NCI-H748 treated with DMSO at 0.1 percent for 48 hours (cell line): ENCODE measurements around the gene PPM1L.

Experiments
- DNase-seq: peaks from one replicate; lab custom pipeline; 2025; lab: John Stamatoyannopoulos, UW

Gene PPM1L

GRCh38 chr3:161042023-161042501 is 286.0 kb downstream of the PPM1L start:
- no peak for DNase-seq

- DNase-seq = no peak
Observed at GRCh38 chr3:161043336-161044035, 287.5 kb downstream of the PPM1L start.

- no peak for DNase-seq
Observed at GRCh38 chr3:161049683-161050248, 293.7 kb downstream of the PPM1L start.

GRCh38 chr3:161050935-161051334 is 294.9 kb downstream of the PPM1L start:
- DNase-seq = no peak

- DNase-seq = no peak
Observed at GRCh38 chr3:161051856-161052255, 295.8 kb downstream of the PPM1L start.

- no peak for DNase-seq
Observed at GRCh38 chr3:161054860-161055604, 299.0 kb downstream of the PPM1L start.

GRCh38 chr3:161064413-161064812 is 308.4 kb downstream of the PPM1L start:
- no peak for DNase-seq

GRCh38 chr3:161066930-161067329 is 310.9 kb downstream of the PPM1L start:
- no peak for DNase-seq

GRCh38 chr3:161067335-161067734 is 311.3 kb downstream of the PPM1L start:
- no peak for DNase-seq

GRCh38 chr3:161069511-161070251 is 313.6 kb downstream of the PPM1L start:
- no peak for DNase-seq

- no peak for DNase-seq
Observed at GRCh38 chr3:161070252-161070930, 314.4 kb downstream of the PPM1L start.

GRCh38 chr3:161070980-161071663 is 315.1 kb downstream of the PPM1L start:
- no peak for DNase-seq

- DNase-seq = no peak
Observed at GRCh38 chr3:161072211-161072621, 316.2 kb downstream of the PPM1L start.

GRCh38 chr3:161072751-161073150 is 316.7 kb downstream of the PPM1L start:
- no peak for DNase-seq

- DNase-seq = no peak
Observed at GRCh38 chr3:161073181-161073580, 317.1 kb downstream of the PPM1L start.

GRCh38 chr3:161081633-161082032 is 325.6 kb downstream of the PPM1L start:
- DNase-seq = no peak

- DNase-seq = no peak
Observed at GRCh38 chr3:161082063-161082462, 326.0 kb downstream of the PPM1L start.

GRCh38 chr3:161083131-161083530 is 327.1 kb downstream of the PPM1L start:
- DNase-seq = no peak

GRCh38 chr3:161084277-161084676 is 328.2 kb downstream of the PPM1L start:
- DNase-seq = no peak

GRCh38 chr3:161093895-161094294 is 337.9 kb downstream of the PPM1L start:
- DNase-seq = no peak

GRCh38 chr3:161096771-161097367 is 340.8 kb downstream of the PPM1L start:
- DNase-seq = peak; percentile 1
